HK-2 (cell line): Measurements from ENCODE around the gene ERCC6L.
"Not testable (repeated sequence)": the region's sequence is repeated elsewhere in the genome, so short reads cannot be mapped to it uniquely, and the experiment has no call there.

Experiments
- DNase-seq: peaks from one replicate; pipeline ENCODE4 v3.0.0-alpha.2; 2018; ENCODE audit not compliant: unreplicated experiment

Gene ERCC6L

DNA sequence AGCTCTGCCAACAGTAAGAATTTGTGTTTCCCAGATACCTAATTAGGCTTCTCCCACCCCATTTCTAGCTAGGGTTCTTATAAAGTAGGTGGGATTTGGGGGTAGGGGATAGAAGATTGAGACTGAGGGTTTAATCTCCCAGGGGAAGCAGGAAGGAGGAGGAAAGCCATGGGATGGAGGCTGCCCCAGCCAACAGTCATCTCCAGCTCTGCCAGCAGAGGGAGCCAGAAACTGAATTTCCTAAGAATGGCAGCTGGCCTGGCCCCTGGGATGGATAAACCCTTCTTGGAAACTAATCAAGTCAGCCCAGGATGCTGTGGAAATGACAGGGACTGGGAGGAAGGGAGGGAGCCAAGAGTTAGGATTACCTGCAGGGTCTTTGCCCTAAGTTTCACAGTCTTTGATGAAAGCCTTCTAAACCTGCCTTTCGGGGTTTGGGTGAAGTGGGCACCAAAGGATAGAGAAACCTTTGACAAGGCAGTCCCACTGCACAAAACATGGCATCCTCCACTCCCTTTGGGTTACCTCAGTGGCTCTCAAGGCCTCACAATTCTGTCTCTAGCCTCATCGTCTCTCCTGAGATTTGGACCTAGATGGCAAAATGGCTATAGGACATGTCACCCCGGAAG, 6.7 kb upstream of the ERCC6L start:
- peak; percentile 66 for DNase-seq

DNA sequence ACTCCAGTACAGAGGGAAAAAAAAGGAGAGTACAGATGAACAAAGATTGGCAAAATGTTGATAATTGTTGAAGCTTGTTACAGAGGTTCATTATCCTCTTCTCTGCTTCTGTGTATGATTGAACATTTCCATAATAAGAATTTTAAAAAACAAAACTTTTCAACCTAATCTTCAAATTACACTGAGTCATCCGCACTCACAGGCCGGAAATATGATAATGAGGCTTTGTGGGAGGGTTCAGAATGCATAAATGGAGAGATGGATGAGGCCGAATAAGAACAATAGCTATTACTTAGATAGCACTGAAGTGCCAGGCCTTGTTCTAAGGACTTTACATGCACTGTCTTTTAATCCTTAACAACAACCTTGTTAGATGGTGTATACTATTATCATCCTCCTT, 4.6 kb upstream of the ERCC6L start:
- DNase-seq, result no peak

DNA sequence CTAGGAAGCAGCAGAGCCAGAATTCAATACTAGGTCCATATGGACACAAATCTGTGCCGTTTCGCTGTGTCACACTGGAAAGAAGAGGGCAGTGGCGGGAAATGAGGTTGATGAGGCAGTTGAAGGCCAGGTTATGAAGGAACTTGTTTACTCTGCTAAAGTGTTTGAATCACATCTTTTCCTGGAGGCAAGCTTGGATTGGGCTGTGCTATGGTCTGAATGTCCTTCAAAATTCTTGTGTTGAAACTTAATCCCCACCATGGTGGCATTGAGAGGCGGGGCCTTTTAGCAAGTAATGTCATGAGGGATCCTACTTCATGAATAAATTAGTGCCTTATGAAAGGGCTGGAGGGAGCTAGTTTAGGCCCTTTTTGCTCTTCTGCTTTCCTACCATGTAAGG, 2.1 kb upstream of the ERCC6L start:
- no peak for DNase-seq

- no peak for DNase-seq
These were observed 644 bp downstream of the ERCC6L start for GRCh38 chrX:72238183-72238582.

DNA sequence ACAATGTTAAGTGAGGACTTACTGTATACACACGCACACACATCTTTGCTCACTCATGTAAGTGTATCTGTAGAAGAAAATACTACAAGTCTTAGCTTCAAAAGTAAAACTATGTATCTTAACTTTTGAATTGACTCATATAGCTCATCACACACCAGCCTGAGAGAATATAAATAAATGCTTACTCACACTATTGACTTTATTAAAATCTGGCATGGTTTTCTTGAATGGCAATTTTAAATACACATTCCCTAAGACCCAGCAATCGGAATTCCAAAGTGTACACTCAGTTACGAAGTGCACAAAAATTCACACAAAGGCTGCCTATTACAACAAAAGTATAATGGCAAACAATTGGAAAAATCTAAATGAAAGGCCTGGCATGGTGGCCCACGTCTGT, 2.0 kb downstream of the ERCC6L start:
- no peak for DNase-seq

- DNase-seq, result no peak
These were observed 8.5 kb downstream of the ERCC6L start for GRCh38 chrX:72230290-72230689.

- not testable (repeated sequence) for DNase-seq
These were observed 18.5 kb downstream of the ERCC6L start for GRCh38 chrX:72220375-72220774.

- DNase-seq, result no peak
These were observed 21.9 kb downstream of the ERCC6L start for GRCh38 chrX:72216973-72217372.

DNA sequence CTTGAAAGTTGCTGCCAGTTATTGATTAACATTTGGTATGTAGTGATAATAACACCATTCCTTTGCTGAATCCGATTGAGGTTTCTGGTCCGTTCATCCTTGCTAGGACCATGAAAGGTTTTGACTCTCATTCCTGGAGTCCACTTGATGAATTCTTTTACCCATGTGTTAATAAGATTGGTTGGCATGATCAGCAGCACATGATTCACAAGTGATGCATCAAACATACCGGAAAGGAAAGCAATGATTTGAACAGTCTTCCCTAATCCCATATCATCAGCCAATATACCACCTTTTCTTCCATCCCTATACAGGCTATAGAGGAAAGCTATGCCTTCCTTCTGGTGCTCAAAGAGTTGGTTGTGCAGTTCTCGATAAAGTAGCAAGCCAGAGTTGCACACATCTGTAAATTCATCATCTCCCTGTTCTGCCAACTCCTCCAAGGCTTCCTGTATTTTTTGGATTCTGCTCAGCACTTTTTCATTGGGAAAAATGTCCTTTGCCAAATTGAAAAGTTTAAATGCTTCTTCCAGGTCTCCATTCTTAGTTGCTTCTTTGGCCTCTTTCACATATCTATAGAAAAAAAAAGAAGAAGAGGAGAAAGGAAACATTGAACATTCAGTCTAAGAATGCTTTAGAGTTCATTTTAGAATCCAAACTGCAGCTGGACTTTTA, 30.6 kb downstream of the ERCC6L start:
- DNase-seq, result no peak

DNA sequence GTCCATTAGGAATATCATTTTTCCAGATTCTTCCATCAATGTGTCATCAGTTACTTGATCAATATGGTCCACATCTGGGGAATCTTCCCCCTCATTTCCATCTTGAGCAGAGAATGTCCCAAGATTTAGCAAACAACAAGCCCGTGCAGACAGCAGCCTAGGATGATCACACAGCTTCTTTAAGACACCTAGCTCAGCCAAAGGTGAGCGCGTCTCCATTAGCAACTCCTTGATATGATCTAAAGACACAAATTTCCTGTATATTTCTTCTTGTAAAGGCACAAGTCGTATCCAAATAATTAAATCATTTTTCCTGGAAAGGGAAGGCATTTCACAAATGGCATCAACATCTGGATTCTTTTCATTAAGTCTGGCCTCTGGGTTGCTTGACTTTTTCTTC, 31.5 kb downstream of the ERCC6L start:
- no peak for DNase-seq

DNA sequence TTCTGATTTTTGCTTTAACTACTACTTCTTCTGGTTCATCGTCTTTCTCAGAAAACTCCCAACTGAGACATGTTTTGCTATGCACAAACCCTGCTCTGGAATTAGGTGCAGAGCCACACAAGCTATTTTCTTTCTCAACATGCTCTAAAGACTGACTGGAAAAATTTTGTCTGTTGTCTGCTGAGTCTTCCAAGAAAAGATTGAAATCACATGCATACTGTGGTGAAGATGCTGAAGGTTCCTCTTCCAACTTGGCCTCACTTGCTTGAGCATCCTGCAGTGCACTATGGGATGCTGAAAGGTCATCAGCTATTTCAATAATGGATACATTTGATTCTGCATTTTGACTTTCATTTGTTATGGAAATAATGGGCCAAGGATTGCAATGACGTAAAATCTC, 33.1 kb downstream of the ERCC6L start:
- no peak for DNase-seq

GRCh38 chrX:72203421-72203820, 35.4 kb downstream of the ERCC6L start:
- DNase-seq, result no peak

DNA sequence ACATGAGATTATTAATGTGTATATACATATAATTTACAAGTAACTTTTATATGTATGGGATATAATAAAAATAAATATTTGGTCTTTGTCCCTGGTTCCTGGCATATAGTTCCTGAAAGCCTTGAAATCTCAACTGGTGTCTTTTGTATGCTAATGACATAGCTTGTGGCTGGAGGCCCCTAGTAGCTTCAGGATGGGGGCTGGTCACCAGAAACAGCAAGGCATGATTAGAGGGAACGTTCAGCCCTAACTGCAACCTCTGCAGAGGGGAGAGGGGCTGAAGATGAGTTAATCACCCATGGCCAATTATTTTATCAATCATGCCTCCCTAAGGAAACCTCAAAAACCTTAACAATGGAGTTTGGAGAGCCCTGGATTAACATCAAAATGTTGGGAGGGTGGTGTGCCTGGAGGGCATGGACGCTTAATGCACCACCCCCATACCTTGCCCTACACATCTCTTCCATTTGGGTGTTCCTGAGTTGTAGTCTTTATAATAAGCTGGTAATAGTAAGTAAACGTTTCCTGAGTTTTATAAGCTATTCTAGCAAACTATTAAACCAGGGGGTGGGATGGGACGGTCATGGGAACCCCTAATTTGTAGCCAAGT, 35.9 kb downstream of the ERCC6L start:
- DNase-seq, result no peak

GRCh38 chrX:72201836-72202536, 36.8 kb downstream of the ERCC6L start:
- peak; percentile 17 for DNase-seq

- DNase-seq, result no peak
These were observed 55.9 kb downstream of the ERCC6L start for GRCh38 chrX:72182924-72183323.

GRCh38 chrX:72181178-72182125, 57.4 kb downstream of the ERCC6L start, which contains the start of gene PIN4:
PIN4 (plus strand) TSS chrX:72181757; CDS start chrX:72181786, 29 bp downstream.
- peak; percentile 92 for DNase-seq

GRCh38 chrX:72180539-72180938, 58.3 kb downstream of the ERCC6L start:
- no peak for DNase-seq

GRCh38 chrX:72176981-72177380, 61.8 kb downstream of the ERCC6L start:
- no peak for DNase-seq

- DNase-seq, result not testable (repeated sequence)
These were observed 62.5 kb downstream of the ERCC6L start for GRCh38 chrX:72176289-72176688.

GRCh38 chrX:72169008-72169728, 69.7 kb downstream of the ERCC6L start:
- no peak for DNase-seq

- DNase-seq, result no peak
These were observed 73.3 kb downstream of the ERCC6L start for GRCh38 chrX:72165551-72165950.
